ENCODE measurements around the gene SAE1.

- TF ChIP-seq CTCF (IDR thresholded peaks at IDR 0.05; ENCODE audit: poor library complexity) (no peak), EZH2phosphoT487 (IDR thresholded peaks at IDR 0.05; ENCODE audit: low read depth, severe bottlenecking, unreplicated experiment) (no peak), EZH2 (IDR thresholded peaks at IDR 0.05; ENCODE audit: borderline replicate concordance) (no peak)
Measured at GRCh38 chr19:47176627-47177090, 46.0 kb downstream of the SAE1 start.

Measured in hepatocyte (in vitro differentiated cells).